ENCODE data around the gene UCKL1. TPM values are rescaled to one million over a fixed set of nuclear protein-coding genes. Genes with fewer than 3 reads are reported as not detected.
A peak's percentile ranks its signal among the peaks of the same experiment; 100 is the strongest.

Gene UCKL1
- total RNA-seq, 1 donor from 2014 or later = 49.7 TPM

DNA sequence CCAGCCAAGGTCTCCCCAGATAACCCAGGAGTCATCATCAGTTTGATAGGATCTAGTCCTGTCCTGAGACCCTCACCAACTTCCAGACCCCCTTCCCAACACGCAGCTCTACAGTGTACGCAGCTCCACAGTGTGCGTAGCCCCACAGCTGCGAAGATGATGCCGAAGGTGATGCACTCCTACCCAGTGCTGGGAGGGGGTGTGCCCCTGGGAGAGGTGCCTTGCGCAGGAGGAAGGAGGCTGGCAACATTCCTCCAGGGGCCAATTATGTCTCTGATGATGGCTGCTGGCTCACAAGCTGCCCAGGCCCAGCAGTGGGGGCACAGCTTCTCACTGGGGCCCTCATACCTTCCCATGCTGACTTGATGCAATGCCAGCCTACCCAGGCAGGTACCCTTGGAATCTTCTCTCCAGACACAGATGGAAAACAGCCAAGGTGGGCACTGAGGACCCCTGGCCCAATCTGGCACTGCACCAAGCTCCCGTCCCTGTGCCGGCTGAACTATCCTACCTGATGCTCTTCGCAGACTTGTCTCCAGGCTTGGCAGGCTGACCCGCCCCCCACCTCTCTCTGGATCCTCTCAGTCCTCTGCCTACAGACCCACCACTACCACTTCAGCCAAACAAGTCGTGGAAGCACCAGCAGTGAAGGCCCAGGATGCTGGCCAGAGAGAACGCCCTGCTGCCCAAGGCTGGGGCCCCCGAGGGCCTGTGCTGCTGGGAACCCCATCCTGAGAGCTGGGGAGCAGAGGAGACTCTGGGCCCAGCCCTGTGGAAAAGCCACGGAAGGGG lies 12.1 kb upstream of the UCKL1 start:
- CTCF ChIA-PET = no interaction called here
- no peaks in the 10 kb centered on the region for H3K27me3 Mint-ChIP-seq
- ATAC-seq (ENCODE audit: low read depth) (no peak), DNase-seq (no peak)
- peaks cover 13% of the 10 kb centered on the region for H3K4me1 Mint-ChIP-seq
- no peaks in the 10 kb centered on the region for H3K9me3 Mint-ChIP-seq
- H3K4me3 Mint-ChIP-seq = peak overlapping the region; percentile 83
- peaks cover 6% of the 10 kb centered on the region for H3K36me3 Mint-ChIP-seq (ENCODE audit: low read depth)
- H3K27ac Mint-ChIP-seq = no peak overlapping the region
- TF ChIP-seq, protein P1, sequence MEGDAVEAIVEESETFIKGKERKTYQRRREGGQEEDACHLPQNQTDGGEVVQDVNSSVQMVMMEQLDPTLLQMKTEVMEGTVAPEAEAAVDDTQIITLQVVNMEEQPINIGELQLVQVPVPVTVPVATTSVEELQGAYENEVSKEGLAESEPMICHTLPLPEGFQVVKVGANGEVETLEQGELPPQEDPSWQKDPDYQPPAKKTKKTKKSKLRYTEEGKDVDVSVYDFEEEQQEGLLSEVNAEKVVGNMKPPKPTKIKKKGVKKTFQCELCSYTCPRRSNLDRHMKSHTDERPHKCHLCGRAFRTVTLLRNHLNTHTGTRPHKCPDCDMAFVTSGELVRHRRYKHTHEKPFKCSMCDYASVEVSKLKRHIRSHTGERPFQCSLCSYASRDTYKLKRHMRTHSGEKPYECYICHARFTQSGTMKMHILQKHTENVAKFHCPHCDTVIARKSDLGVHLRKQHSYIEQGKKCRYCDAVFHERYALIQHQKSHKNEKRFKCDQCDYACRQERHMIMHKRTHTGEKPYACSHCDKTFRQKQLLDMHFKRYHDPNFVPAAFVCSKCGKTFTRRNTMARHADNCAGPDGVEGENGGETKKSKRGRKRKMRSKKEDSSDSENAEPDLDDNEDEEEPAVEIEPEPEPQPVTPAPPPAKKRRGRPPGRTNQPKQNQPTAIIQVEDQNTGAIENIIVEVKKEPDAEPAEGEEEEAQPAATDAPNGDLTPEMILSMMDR (IDR thresholded peaks at IDR 0.05) = no peak
- intact Hi-C loops (cut with micrococcal nuclease) = no loop called here
- POLR2A ChIA-PET = interaction anchor here (0.7 to 1.0 kb wide), 2 partner anchors 11 to 12 kb away, joined by 4 read pairs; partner anchors contain the start of gene UCKL1

- Mint-ChIP-seq H3K27me3 (no peaks in the 10 kb centered on the region), H3K9me3 (no peaks in the 10 kb centered on the region), H3K27ac (no peak overlapping the region), H3K4me1 (peaks cover 12% of the 10 kb centered on the region), H3K4me3 (no peak overlapping the region), H3K36me3 (ENCODE audit: low read depth) (peaks cover 10% of the 10 kb centered on the region)
- DNase-seq (peak; percentile 9), ATAC-seq (ENCODE audit: low read depth) (no peak)
- ChIA-PET POLR2A (interaction anchor here (1.0 kb wide), 1 partner anchor 10 kb away, joined by 4 read pairs; no protein-coding TSS in a partner anchor), CTCF (no interaction called here)
- intact Hi-C loops (cut with micrococcal nuclease) = no loop called here
- TF ChIP-seq, protein P1 (IDR thresholded peaks at IDR 0.05) = no peak
These were observed 11.3 kb upstream of the UCKL1 start for GRCh38 chr20:63967330-63968135.

GRCh38 chr20:63966944-63967322 lies 10.7 kb upstream of the UCKL1 start:
- ChIA-PET POLR2A (no interaction called here), CTCF (no interaction called here)

GRCh38 chr20:63966172-63966943 lies 10.1 kb upstream of the UCKL1 start:
- no peaks in the 10 kb centered on the region for H3K27me3 Mint-ChIP-seq
- H3K4me3 Mint-ChIP-seq = no peak overlapping the region
- H3K27ac Mint-ChIP-seq = no peak overlapping the region
- ChIA-PET POLR2A (no interaction called here), CTCF (no interaction called here)
- DNase-seq (no peak), ATAC-seq (ENCODE audit: low read depth) (no peak)
- TF ChIP-seq, protein P1 (IDR thresholded peaks at IDR 0.05) = no peak
- peaks cover 12% of the 10 kb centered on the region for H3K4me1 Mint-ChIP-seq
- no peaks in the 10 kb centered on the region for H3K9me3 Mint-ChIP-seq
- H3K36me3 Mint-ChIP-seq (ENCODE audit: low read depth) = peaks cover 18% of the 10 kb centered on the region
- intact Hi-C loops (cut with micrococcal nuclease) = no loop called here

More at GRCh38 chr20:63966944-63967322, 10.7 kb upstream of the UCKL1 start:
- Mint-ChIP-seq H3K4me3 (no peak overlapping the region), H3K36me3 (ENCODE audit: low read depth) (peaks cover 14% of the 10 kb centered on the region), H3K9me3 (no peaks in the 10 kb centered on the region), H3K27me3 (no peaks in the 10 kb centered on the region), H3K4me1 (peaks cover 12% of the 10 kb centered on the region), H3K27ac (no peak overlapping the region)
- TF ChIP-seq, protein P1 (IDR thresholded peaks at IDR 0.05) = no peak
- ATAC-seq (ENCODE audit: low read depth) = no peak
- intact Hi-C loops (cut with micrococcal nuclease) = no loop called here
- no peak for DNase-seq
